Measurements from ENCODE around the gene MARCHF2.

MARCHF2 gene

GRCh38 chr19:8482696-8483095 lies 69.6 kb downstream of the MARCHF2 start:
- no peak for DNase-seq

GRCh38 chr19:8483165-8483564 lies 70.1 kb downstream of the MARCHF2 start:
- DNase-seq = no peak

GRCh38 chr19:8484331-8484894 lies 71.3 kb downstream of the MARCHF2 start:
- no peak for DNase-seq

- no peak for DNase-seq
These were observed 72.7 kb downstream of the MARCHF2 start for GRCh38 chr19:8485561-8486371.

- DNase-seq = no peak
These were observed 73.6 kb downstream of the MARCHF2 start for GRCh38 chr19:8486661-8487136.

GRCh38 chr19:8487137-8487851 lies 74.2 kb downstream of the MARCHF2 start:
- no peak for DNase-seq

GRCh38 chr19:8488365-8488764 lies 75.3 kb downstream of the MARCHF2 start:
- no peak for DNase-seq

All from NCI-H1417 treated with DMSO at 0.1 percent for 48 hours (cell line).